Keratinocyte (primary cell): Measurements from ENCODE around the gene TMEM187. TPM values are rescaled to one million over a fixed set of nuclear protein-coding genes. Genes with fewer than 3 reads are reported as not detected.

ENCODE experiments used
- DNase-seq: peaks from one replicate; pipeline ENCODE4 v3.0.0-alpha.2; 2011; ENCODE audit warnings: low read depth, missing footprints, low spot score
- FAIRE-seq: peaks from 2 replicates; lab custom pipeline; 2011; peaks lifted over from hg19 to GRCh38; lab: Jason Lieb, UNC
- H2AFZ ChIP-seq: 2 replicates; pipeline ENCODE4 v1.6.0; 2012; ENCODE audit warnings: low read length, control low read depth, inconsistent platforms; ENCODE audit not compliant: control insufficient read depth
- H3K27ac ChIP-seq: 2 replicates; pipeline ENCODE4 v1.5.1; 2011; ENCODE audit warnings: low read length; ENCODE audit not compliant: control insufficient read depth, insufficient read depth
- H3K27me3 ChIP-seq: 3 replicates; pipeline ENCODE4 v1.6.0; 2011; ENCODE audit warnings: low read length; ENCODE audit not compliant: control insufficient read depth, insufficient read depth; ENCODE audit errors: extremely low read depth
- H3K36me3 ChIP-seq, 2 experiments: 2 replicates in 1 of 2; 3 replicates in 1 of 2; pipeline ENCODE4 v1.5.1; 2011; ENCODE audit warnings: low read length in 2 of 2, mild to moderate bottlenecking in 1 of 2; ENCODE audit not compliant: control insufficient read depth in 2 of 2, insufficient read depth in 2 of 2; ENCODE audit errors: extremely low read depth in 1 of 2
- H3K4me1 ChIP-seq: 3 replicates; pipeline ENCODE4 v1.5.1; 2011; ENCODE audit warnings: low read length; ENCODE audit not compliant: control insufficient read depth, insufficient read depth; ENCODE audit errors: extremely low read depth
- H3K4me2 ChIP-seq: 3 replicates; pipeline ENCODE4 v1.6.0; 2011; ENCODE audit warnings: low read depth, low read length; ENCODE audit not compliant: control insufficient read depth, insufficient read depth; ENCODE audit errors: extremely low read depth
- H3K4me3 ChIP-seq, 3 experiments: fragments of 200-600 bp in 1 of 3; sonication (generic) in 1 of 3; 2 replicates in 2 of 3; 3 replicates in 1 of 3; pipeline ENCODE4 v1.5.1; 2011 to 2016; ENCODE audit warnings: low read length in 3 of 3, mild to moderate bottlenecking in 3 of 3, control low read depth in 2 of 3, inconsistent platforms in 1 of 3, low read depth in 1 of 3, mixed read lengths in 1 of 3, mixed run types in 1 of 3, moderate library complexity in 1 of 3; ENCODE audit not compliant: control insufficient read depth in 2 of 3, insufficient read depth in 2 of 3; ENCODE audit errors: extremely low read depth in 1 of 3
- H3K79me2 ChIP-seq: 2 replicates; pipeline ENCODE4 v1.6.0; 2012; ENCODE audit warnings: low read length; ENCODE audit not compliant: control insufficient read depth, insufficient read depth
- H3K9ac ChIP-seq: 3 replicates; pipeline ENCODE4 v1.6.0; 2011; ENCODE audit warnings: low read length; ENCODE audit not compliant: control insufficient read depth, insufficient read depth; ENCODE audit errors: extremely low read depth
- H3K9me1 ChIP-seq: 3 replicates; pipeline ENCODE4 v1.6.0; 2011; ENCODE audit warnings: low read length; ENCODE audit not compliant: control insufficient read depth, insufficient read depth; ENCODE audit errors: extremely low read depth
- H3K9me3 ChIP-seq: 2 replicates; pipeline ENCODE4 v1.5.1; 2012; ENCODE audit warnings: low read depth, low read length; ENCODE audit not compliant: control insufficient read depth
- H4K20me1 ChIP-seq: 3 replicates; pipeline ENCODE4 v1.6.0; 2011; ENCODE audit warnings: low read length; ENCODE audit not compliant: control insufficient read depth, insufficient read depth; ENCODE audit errors: extremely low read depth
- CTCF ChIP-seq, 3 experiments: IDR thresholded peaks in 1 of 3; conservative IDR thresholded peaks in 1 of 3; optimal IDR thresholded peaks in 1 of 3; 2 replicates in 2 of 3; 3 replicates in 1 of 3; pipeline versions ENCODE3 to v1.5.1; 2011; ENCODE audit warnings: low read length in 3 of 3, mild to moderate bottlenecking in 3 of 3, moderate library complexity in 2 of 3, control low read depth in 1 of 3, inconsistent platforms in 1 of 3; ENCODE audit not compliant: insufficient read depth in 2 of 3; ENCODE audit errors: extremely low read depth in 1 of 3
- EZH2 ChIP-seq: IDR thresholded peaks from one replicate; pipeline ENCODE4 v1.6.1; 2012; ENCODE audit warnings: inconsistent platforms, mild to moderate bottlenecking, low read length, moderate library complexity
- dilution Hi-C: fragments of 300-500 bp; cut with MboI; formaldehyde crosslinking; loops from one replicate; pipeline ENCODE4 v1.7.0; 2020; ENCODE audit warnings: low sequenced_read_pairs; ENCODE audit not compliant: extremely low pct_ligation_motif_present
- polyA plus RNA-seq, 5 experiments: library from polyadenylated mRNA; depleted of rRNA in 3 of 5; stranded (reverse) in 3 of 5; stranded (forward) in 1 of 5; unstranded in 1 of 5; fragments of >200 nt; gene quantifications; 1 replicate in 1 of 5; 2 replicates in 3 of 5; 3 replicates in 1 of 5; pipeline versions ENCODE4 v1.2.1 to v1.2.3, GENCODE V29; 2011 to 2012; ENCODE audit warnings: missing spikeins in 2 of 5, low read depth in 1 of 5, low replicate concordance in 1 of 5

The TMEM187 gene
- polyA plus RNA-seq, 1 donor (not counting 4 experiments of a cell fraction or from before 2014, with no cell fraction given): 6.6 TPM

GRCh38 chrX:153958605-153959004 lies 13.9 kb upstream of the TMEM187 start:
- H3K36me3 ChIP-seq: peaks cover 21 to 59% of the 10 kb centered on the region in 2 experiments
- H3K4me3 ChIP-seq: no peak overlapping the region
- H4K20me1 ChIP-seq: no peaks in the 10 kb centered on the region
- no peaks in the 10 kb centered on the region for H3K4me1 ChIP-seq
- H3K27me3 ChIP-seq: no peaks in the 10 kb centered on the region
- DNase-seq (no peak), FAIRE-seq (no peak)
- dilution Hi-C loops: no loop called here
- H3K79me2 ChIP-seq: peaks cover 8% of the 10 kb centered on the region
- H2AFZ ChIP-seq: no peak overlapping the region
- TF ChIP-seq CTCF (optimal IDR thresholded peaks at IDR 0.05 in 1 of 3, IDR thresholded peaks at IDR 0.05 in 1 of 3, conservative IDR thresholded peaks at IDR 0.05 in 1 of 3; ENCODE audit: extremely low read depth in 1 of 3, insufficient read depth in 2 of 3, low read length in 3 of 3) (no peak), EZH2 (no peak)
- H3K27ac ChIP-seq: no peak overlapping the region
- no peaks in the 10 kb centered on the region for H3K9me1 ChIP-seq
- no peaks in the 10 kb centered on the region for H3K9me3 ChIP-seq
- no peak overlapping the region for H3K9ac ChIP-seq
- H3K4me2 ChIP-seq: no peak overlapping the region

GRCh38 chrX:153959649-153960048 lies 12.9 kb upstream of the TMEM187 start:
- dilution Hi-C loops: no loop called here
- no peak for FAIRE-seq
- H3K36me3 ChIP-seq: peaks cover 23 to 55% of the 10 kb centered on the region in 2 experiments

More at GRCh38 chrX:153959649-153960048, 12.9 kb upstream of the TMEM187 start:
- Histone ChIP-seq H3K79me2 (peaks cover 17% of the 10 kb centered on the region), H2AFZ (no peak overlapping the region), H3K9me1 (no peaks in the 10 kb centered on the region), H3K4me1 (no peaks in the 10 kb centered on the region), H3K27me3 (no peaks in the 10 kb centered on the region), H3K9ac (no peak overlapping the region), H3K4me2 (no peak overlapping the region), H3K27ac (no peak overlapping the region), H4K20me1 (no peaks in the 10 kb centered on the region), H3K4me3 (no peak overlapping the region), H3K9me3 (no peaks in the 10 kb centered on the region)
- DNase-seq: no peak
- TF ChIP-seq EZH2: no peak
- no peak for TF ChIP-seq CTCF (optimal IDR thresholded peaks at IDR 0.05 in 1 of 3, IDR thresholded peaks at IDR 0.05 in 1 of 3, conservative IDR thresholded peaks at IDR 0.05 in 1 of 3; ENCODE audit: extremely low read depth in 1 of 3, insufficient read depth in 2 of 3, low read length in 3 of 3)
